ENCODE results near the gene GMEB1.
"Not testable (repeated sequence)": the region's sequence is repeated elsewhere in the genome, so short reads cannot be mapped to it uniquely, and the experiment has no call there.

The GMEB1 gene

GRCh38 chr1:28668191-28668955 lies at the start of gene GMEB1:
TSS of gene GMEB1 (plus strand) at chr1:28668784. CDS start at chr1:28683613, 14,829 bp downstream.
- DNase-seq, result peak; percentile 91

- no peak for DNase-seq
These were observed 36.9 kb upstream of the GMEB1 start for GRCh38 chr1:28631713-28632112.

GRCh38 chr1:28632560-28632959 lies 36.0 kb upstream of the GMEB1 start:
- no peak for DNase-seq

GRCh38 chr1:28640766-28641165 lies 27.8 kb upstream of the GMEB1 start:
- peak; percentile 22 for DNase-seq

- DNase-seq, result no peak
These were observed 26.3 kb upstream of the GMEB1 start for GRCh38 chr1:28642056-28642846.

- DNase-seq, result peak; percentile 91
These were observed 25.5 kb upstream of the GMEB1 start, which contains the start of gene TAF12 for GRCh38 chr1:28642847-28643635. TSS of gene TAF12 (minus strand) at chr1:28643067. CDS start at chr1:28622081, 20,986 bp downstream.

GRCh38 chr1:28644494-28644893 lies 24.1 kb upstream of the GMEB1 start:
- no peak for DNase-seq

GRCh38 chr1:28645406-28645805 lies 23.2 kb upstream of the GMEB1 start:
- not testable (repeated sequence) for DNase-seq

- no peak for DNase-seq
These were observed 22.5 kb upstream of the GMEB1 start for GRCh38 chr1:28646040-28646439.

GRCh38 chr1:28648008-28648473 lies 20.5 kb upstream of the GMEB1 start:
- peak; percentile 89 for DNase-seq

- DNase-seq, result peak; percentile 87
These were observed 19.9 kb upstream of the GMEB1 start, which contains the start of gene RNU11 for GRCh38 chr1:28648474-28649198. TSS of gene RNU11 (plus strand) at chr1:28648600.

GRCh38 chr1:28653063-28653462 lies 15.5 kb upstream of the GMEB1 start:
- DNase-seq, result not testable (repeated sequence)

- DNase-seq, result not testable (repeated sequence)
These were observed 14.7 kb upstream of the GMEB1 start for GRCh38 chr1:28653870-28654269.

GRCh38 chr1:28655448-28656311 lies 12.9 kb upstream of the GMEB1 start:
- DNase-seq, result not testable (repeated sequence)

GRCh38 chr1:28656335-28656734 lies 12.2 kb upstream of the GMEB1 start:
- DNase-seq, result no peak

- no peak for DNase-seq
These were observed 4.6 kb upstream of the GMEB1 start for GRCh38 chr1:28663871-28664470.

GRCh38 chr1:28666806-28667205 lies 1.8 kb upstream of the GMEB1 start:
- DNase-seq, result no peak

- peak; percentile 58 for DNase-seq
These were observed 556 bp downstream of the GMEB1 start for GRCh38 chr1:28668956-28669723.

GRCh38 chr1:28671254-28671780 lies 2.7 kb downstream of the GMEB1 start:
- DNase-seq, result no peak

GRCh38 chr1:28672971-28673370 lies 4.4 kb downstream of the GMEB1 start:
- DNase-seq, result not testable (repeated sequence)

Data from stimulated activated CD4-positive, alpha-beta T cell treated with anti-CD3 and anti-CD28 coated beads, Interleukin-15, amount 100 ng/mL, for 24 hours (primary cell).